GM12878 (cell line): ENCODE measurements around the gene ZNF304. TPM values are rescaled to one million over a fixed set of nuclear protein-coding genes. Genes with fewer than 3 reads are reported as not detected.

Experiments
- CBX5 ChIP-seq: sonication (generic); IDR thresholded peaks from 2 replicates; pipeline ENCODE4 v1.6.1; 2016; ENCODE audit warnings: low read depth, moderate library complexity, mild to moderate bottlenecking, inconsistent platforms
- CHD1 ChIP-seq: IDR thresholded peaks from 2 replicates; pipeline ENCODE4 v1.6.1; 2012; ENCODE audit warnings: low read depth, low read length, improper control_type of control experiment
- ETV6 ChIP-seq, 2 experiments: fragments of 450-650 bp in 1 of 2; IDR thresholded peaks in 1 of 2; conservative IDR thresholded peaks in 1 of 2; 2 replicates each; pipeline ENCODE4 v1.6.1; 2014; ENCODE audit warnings: antibody characterized with exemption in 1 of 2, borderline replicate concordance in 1 of 2, low read depth in 1 of 2, mild to moderate bottlenecking in 1 of 2, moderate library complexity in 1 of 2
- EZH2 ChIP-seq: IDR thresholded peaks from 2 replicates; pipeline ENCODE4 v1.6.1; 2012; ENCODE audit warnings: low read depth, mild to moderate bottlenecking, control low read depth, inconsistent platforms, low read length, borderline replicate concordance; ENCODE audit not compliant: control insufficient read depth
- IKZF1 ChIP-seq: fragments of 450-650 bp; conservative IDR thresholded peaks from 2 replicates; pipeline ENCODE4 v1.6.1; 2017; ENCODE audit warnings: antibody characterized with exemption, mild to moderate bottlenecking
- MEF2B ChIP-seq: fragments of 450-650 bp; IDR thresholded peaks from 2 replicates; pipeline ENCODE4 v1.6.1; 2018; ENCODE audit warnings: mild to moderate bottlenecking, moderate library complexity; ENCODE audit not compliant: partially characterized antibody, poor library complexity, severe bottlenecking
- MTA2 ChIP-seq: fragments of 450-650 bp; IDR thresholded peaks from 2 replicates; pipeline ENCODE4 v1.6.1; 2016; ENCODE audit warnings: low read depth, mild to moderate bottlenecking, moderate library complexity
- NFXL1 ChIP-seq: fragments of 450-650 bp; IDR thresholded peaks from 2 replicates; pipeline ENCODE4 v1.6.1; 2017; ENCODE audit warnings: antibody characterized with exemption, mild to moderate bottlenecking, borderline replicate concordance
- RB1 ChIP-seq: fragments of 450-650 bp; formaldehyde crosslinking; IDR thresholded peaks from 2 replicates; pipeline ENCODE4 v1.6.1; 2017; ENCODE audit warnings: mild to moderate bottlenecking, borderline replicate concordance
- RELA ChIP-seq: fragments of 450-650 bp; IDR thresholded peaks from 2 replicates; pipeline ENCODE4 v1.8.0; 2014; ENCODE audit warnings: borderline replicate concordance; ENCODE audit not compliant: partially characterized antibody
- SREBF2 ChIP-seq: IDR thresholded peaks from 2 replicates; pipeline ENCODE4 v1.6.1; 2012; ENCODE audit warnings: mild to moderate bottlenecking, low read length
- ZZZ3 ChIP-seq: IDR thresholded peaks from 2 replicates; pipeline ENCODE4 v1.6.1; 2011; ENCODE audit warnings: low read depth; ENCODE audit not compliant: control insufficient read depth, insufficient read length
- polyA plus RNA-seq, 11 experiments: library from polyadenylated mRNA; depleted of rRNA in 4 of 11; unstranded in 6 of 11; stranded (reverse) in 5 of 11; fragments of >200 nt; fragmentation: Nextera tagmentation in 4 of 11; fragmentation: Illumina TruSeq in 1 of 11; extraction: Ambion mirVana in 4 of 11; extraction: Trizol in 1 of 11; gene quantifications; 1 replicate in 1 of 11; 2 replicates in 10 of 11; pipeline versions ENCODE4 v1.2.1 to v1.2.3, GENCODE V29; 2011 to 2016; ENCODE audit warnings: inconsistent platforms in 2 of 11, missing spikeins in 2 of 11, low read depth in 1 of 11
- total RNA-seq, 4 experiments: library from RNA; depleted of rRNA in 3 of 4; stranded (reverse); fragments of >200 nt in 3 of 4; fragmentation: Illumina TruSeq in 1 of 4; extraction: Trizol in 1 of 4; gene quantifications; 2 replicates each; pipeline versions ENCODE4 v1.2.1 to v1.2.3, GENCODE V29; 2013 to 2021
- TF ChIP-seq, protein P1 (sequence below): fragments of 450-650 bp; IDR thresholded peaks from 2 replicates; pipeline ENCODE4 v1.6.1; 2017; ENCODE audit warnings: borderline replicate concordance
- TF ChIP-seq, protein P2 (sequence below): fragments of 450-650 bp; IDR thresholded peaks from 2 replicates; pipeline ENCODE4 v1.6.1; 2016; ENCODE audit warnings: mild to moderate bottlenecking
- TF ChIP-seq, protein P3 (sequence below): fragments of 450-650 bp; IDR thresholded peaks from 2 replicates; pipeline ENCODE4 v1.6.1; 2017; ENCODE audit warnings: low read depth, mild to moderate bottlenecking, moderate library complexity
- TF ChIP-seq, protein P4 (sequence below): IDR thresholded peaks from 2 replicates; pipeline ENCODE4 v1.6.1; 2012; ENCODE audit warnings: improper control_type of control experiment, low read depth, low read length; ENCODE audit not compliant: insufficient replicate concordance
- TF ChIP-seq, protein P5 (sequence below): fragments of 450-650 bp; IDR thresholded peaks from 2 replicates; pipeline ENCODE4 v1.6.1; 2014; ENCODE audit warnings: mild to moderate bottlenecking

The ZNF304 gene
- total and polyA plus RNA-seq, 10 of the 15 experiments (the other 5 are each of a cell fraction or from before 2014, with no cell fraction given), result 1.1 to 11.6 (median 6.9) TPM

DNA sequence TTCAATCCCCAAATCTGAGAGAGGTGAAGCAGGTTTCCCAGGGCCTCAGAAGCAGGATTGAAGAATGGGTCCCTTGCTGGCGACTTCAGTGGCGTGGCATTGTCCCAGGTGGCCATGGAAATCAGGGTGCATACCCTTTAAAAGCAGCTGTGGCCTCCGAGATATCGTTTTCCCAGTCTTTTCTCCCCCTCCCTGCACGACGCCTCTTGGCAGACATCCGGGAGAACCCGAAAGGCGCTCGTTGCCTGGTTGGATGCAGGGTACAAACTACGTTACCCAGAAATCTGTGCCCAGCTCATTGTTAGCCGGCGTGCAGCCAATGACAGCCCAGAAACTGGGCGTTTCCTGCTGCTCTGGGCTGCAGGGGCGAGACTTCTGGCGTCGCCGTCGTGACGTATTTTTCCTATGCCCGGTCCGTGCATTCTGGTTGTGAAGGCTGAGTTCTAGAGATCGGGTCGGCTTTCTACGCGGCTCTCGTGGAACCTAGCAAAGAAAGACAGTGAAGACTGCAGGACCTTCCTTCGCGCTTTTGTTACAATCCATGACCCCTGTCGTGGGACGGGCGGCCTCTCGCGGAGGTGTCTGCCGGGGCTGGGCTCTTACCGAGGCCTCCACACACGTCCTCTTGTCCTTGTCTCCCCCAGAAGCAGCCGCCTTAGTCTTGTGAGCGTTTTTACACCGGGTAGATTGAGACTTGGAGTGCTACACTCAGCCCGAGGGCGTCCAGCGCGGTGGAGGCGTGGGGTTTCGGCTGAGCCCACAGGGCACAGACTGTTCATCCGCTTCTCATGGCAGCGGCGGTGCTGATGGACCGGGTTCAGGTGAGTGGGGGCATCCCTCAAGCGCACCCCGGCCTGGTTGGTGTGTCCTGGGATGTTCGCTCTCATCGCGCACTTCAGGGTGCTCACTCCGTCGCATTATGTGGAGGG, at the start of gene ZNF304 (continued):
- TF ChIP-seq, protein P1, sequence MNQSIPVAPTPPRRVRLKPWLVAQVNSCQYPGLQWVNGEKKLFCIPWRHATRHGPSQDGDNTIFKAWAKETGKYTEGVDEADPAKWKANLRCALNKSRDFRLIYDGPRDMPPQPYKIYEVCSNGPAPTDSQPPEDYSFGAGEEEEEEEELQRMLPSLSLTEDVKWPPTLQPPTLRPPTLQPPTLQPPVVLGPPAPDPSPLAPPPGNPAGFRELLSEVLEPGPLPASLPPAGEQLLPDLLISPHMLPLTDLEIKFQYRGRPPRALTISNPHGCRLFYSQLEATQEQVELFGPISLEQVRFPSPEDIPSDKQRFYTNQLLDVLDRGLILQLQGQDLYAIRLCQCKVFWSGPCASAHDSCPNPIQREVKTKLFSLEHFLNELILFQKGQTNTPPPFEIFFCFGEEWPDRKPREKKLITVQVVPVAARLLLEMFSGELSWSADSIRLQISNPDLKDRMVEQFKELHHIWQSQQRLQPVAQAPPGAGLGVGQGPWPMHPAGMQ, result no peak
- TF ChIP-seq MTA2, result no peak
- TF ChIP-seq CHD1, result no peak
- TF ChIP-seq ZZZ3, result no peak
- TF ChIP-seq, protein P2, sequence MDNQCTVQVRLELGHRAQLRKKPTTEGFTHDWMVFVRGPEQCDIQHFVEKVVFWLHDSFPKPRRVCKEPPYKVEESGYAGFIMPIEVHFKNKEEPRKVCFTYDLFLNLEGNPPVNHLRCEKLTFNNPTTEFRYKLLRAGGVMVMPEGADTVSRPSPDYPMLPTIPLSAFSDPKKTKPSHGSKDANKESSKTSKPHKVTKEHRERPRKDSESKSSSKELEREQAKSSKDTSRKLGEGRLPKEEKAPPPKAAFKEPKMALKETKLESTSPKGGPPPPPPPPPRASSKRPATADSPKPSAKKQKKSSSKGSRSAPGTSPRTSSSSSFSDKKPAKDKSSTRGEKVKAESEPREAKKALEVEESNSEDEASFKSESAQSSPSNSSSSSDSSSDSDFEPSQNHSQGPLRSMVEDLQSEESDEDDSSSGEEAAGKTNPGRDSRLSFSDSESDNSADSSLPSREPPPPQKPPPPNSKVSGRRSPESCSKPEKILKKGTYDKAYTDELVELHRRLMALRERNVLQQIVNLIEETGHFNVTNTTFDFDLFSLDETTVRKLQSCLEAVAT, result peak; percentile 86
- no peak for TF ChIP-seq CBX5
- no peak for TF ChIP-seq NFXL1
- TF ChIP-seq MEF2B, result no peak
- no peak for TF ChIP-seq ETV6 (conservative IDR thresholded peaks at IDR 0.05 in 1 of 2, IDR thresholded peaks at IDR 0.05 in 1 of 2; ENCODE audit: borderline replicate concordance in 1 of 2, low read depth in 1 of 2)
- TF ChIP-seq EZH2, result no peak
- TF ChIP-seq RELA, result no peak
- no peak for TF ChIP-seq RB1
- TF ChIP-seq SREBF2, result no peak
- TF ChIP-seq, protein P3, sequence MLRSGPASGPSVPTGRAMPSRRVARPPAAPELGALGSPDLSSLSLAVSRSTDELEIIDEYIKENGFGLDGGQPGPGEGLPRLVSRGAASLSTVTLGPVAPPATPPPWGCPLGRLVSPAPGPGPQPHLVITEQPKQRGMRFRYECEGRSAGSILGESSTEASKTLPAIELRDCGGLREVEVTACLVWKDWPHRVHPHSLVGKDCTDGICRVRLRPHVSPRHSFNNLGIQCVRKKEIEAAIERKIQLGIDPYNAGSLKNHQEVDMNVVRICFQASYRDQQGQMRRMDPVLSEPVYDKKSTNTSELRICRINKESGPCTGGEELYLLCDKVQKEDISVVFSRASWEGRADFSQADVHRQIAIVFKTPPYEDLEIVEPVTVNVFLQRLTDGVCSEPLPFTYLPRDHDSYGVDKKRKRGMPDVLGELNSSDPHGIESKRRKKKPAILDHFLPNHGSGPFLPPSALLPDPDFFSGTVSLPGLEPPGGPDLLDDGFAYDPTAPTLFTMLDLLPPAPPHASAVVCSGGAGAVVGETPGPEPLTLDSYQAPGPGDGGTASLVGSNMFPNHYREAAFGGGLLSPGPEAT, result peak; percentile 71
- TF ChIP-seq, protein P4, sequence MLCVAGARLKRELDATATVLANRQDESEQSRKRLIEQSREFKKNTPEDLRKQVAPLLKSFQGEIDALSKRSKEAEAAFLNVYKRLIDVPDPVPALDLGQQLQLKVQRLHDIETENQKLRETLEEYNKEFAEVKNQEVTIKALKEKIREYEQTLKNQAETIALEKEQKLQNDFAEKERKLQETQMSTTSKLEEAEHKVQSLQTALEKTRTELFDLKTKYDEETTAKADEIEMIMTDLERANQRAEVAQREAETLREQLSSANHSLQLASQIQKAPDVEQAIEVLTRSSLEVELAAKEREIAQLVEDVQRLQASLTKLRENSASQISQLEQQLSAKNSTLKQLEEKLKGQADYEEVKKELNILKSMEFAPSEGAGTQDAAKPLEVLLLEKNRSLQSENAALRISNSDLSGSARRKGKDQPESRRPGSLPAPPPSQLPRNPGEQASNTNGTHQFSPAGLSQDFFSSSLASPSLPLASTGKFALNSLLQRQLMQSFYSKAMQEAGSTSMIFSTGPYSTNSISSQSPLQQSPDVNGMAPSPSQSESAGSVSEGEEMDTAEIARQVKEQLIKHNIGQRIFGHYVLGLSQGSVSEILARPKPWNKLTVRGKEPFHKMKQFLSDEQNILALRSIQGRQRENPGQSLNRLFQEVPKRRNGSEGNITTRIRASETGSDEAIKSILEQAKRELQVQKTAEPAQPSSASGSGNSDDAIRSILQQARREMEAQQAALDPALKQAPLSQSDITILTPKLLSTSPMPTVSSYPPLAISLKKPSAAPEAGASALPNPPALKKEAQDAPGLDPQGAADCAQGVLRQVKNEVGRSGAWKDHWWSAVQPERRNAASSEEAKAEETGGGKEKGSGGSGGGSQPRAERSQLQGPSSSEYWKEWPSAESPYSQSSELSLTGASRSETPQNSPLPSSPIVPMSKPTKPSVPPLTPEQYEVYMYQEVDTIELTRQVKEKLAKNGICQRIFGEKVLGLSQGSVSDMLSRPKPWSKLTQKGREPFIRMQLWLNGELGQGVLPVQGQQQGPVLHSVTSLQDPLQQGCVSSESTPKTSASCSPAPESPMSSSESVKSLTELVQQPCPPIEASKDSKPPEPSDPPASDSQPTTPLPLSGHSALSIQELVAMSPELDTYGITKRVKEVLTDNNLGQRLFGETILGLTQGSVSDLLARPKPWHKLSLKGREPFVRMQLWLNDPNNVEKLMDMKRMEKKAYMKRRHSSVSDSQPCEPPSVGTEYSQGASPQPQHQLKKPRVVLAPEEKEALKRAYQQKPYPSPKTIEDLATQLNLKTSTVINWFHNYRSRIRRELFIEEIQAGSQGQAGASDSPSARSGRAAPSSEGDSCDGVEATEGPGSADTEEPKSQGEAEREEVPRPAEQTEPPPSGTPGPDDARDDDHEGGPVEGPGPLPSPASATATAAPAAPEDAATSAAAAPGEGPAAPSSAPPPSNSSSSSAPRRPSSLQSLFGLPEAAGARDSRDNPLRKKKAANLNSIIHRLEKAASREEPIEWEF, result no peak
- TF ChIP-seq, protein P5, sequence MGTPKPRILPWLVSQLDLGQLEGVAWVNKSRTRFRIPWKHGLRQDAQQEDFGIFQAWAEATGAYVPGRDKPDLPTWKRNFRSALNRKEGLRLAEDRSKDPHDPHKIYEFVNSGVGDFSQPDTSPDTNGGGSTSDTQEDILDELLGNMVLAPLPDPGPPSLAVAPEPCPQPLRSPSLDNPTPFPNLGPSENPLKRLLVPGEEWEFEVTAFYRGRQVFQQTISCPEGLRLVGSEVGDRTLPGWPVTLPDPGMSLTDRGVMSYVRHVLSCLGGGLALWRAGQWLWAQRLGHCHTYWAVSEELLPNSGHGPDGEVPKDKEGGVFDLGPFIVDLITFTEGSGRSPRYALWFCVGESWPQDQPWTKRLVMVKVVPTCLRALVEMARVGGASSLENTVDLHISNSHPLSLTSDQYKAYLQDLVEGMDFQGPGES, result no peak
- TF ChIP-seq IKZF1, result peak; percentile 87
